Nephron (organoid): Measurements from ENCODE around the gene TEX52.

ENCODE experiments used
- H3K27ac Mint-ChIP-seq, 3 experiments: 2 replicates each; pipeline ENCODE4 v1.8.0; 2020; ENCODE audit warnings: mixed read lengths in 3 of 3, mild to moderate bottlenecking in 2 of 3, moderate library complexity in 1 of 3
- H3K27me3 Mint-ChIP-seq: 2 replicates; pipeline ENCODE4 v1.8.0; 2021; ENCODE audit warnings: low read depth, mild to moderate bottlenecking, moderate library complexity, mixed read lengths
- H3K36me3 Mint-ChIP-seq: 2 replicates; pipeline ENCODE4 v1.8.0; 2020; ENCODE audit warnings: low read depth, mixed read lengths
- H3K4me1 Mint-ChIP-seq: 2 replicates; pipeline ENCODE4 v1.8.0; 2020; ENCODE audit warnings: mixed read lengths
- H3K4me3 Mint-ChIP-seq, 3 experiments: 2 replicates each; pipeline ENCODE4 v1.8.0; 2020; ENCODE audit warnings: mild to moderate bottlenecking in 3 of 3, mixed read lengths in 3 of 3, moderate library complexity in 2 of 3
- H3K9me3 Mint-ChIP-seq: 2 replicates; pipeline ENCODE4 v1.8.0; 2020; ENCODE audit warnings: mixed read lengths
- TF ChIP-seq, protein P1 (sequence below), 3 experiments: fragments of 200-600 bp; sonication (generic); IDR thresholded peaks; one replicate each; pipeline ENCODE4 v1.5.0; 2021; ENCODE audit warnings: antibody characterized with exemption in 3 of 3; ENCODE audit not compliant: unreplicated experiment in 3 of 3

TEX52 gene

DNA sequence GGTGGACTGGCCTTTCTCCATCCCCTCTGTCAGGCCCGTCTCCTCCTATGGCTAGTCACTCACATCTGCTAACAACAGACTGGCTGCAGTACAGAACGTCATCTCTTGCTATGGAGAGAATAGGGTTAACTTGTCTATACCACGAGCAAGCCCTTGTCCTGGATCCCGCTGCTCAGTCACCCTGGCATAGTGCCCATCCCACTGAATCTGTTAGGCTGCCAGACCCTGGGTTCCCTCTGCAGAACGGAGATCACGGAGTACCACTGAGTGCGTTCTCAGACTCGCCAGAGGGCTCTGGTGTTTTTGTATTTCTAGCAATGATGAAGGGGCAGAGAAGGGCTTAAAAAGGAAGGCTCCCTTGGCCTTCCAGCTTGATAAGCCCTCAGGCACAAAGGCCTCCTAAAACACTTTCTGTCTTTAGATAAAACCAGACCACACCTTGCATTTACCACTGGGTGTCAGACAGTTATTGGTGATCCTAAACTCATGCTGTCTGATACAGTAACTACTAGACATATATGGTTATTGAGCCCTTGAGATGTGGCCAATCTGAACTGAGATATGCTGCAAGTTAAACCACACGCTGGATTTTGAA is 15.7 kb downstream of the TEX52 start:
- no peak overlapping the region for H3K4me3 Mint-ChIP-seq
- peaks cover 9% of the 10 kb centered on the region for H3K4me1 Mint-ChIP-seq
- H3K27ac Mint-ChIP-seq: no peak overlapping the region
- TF ChIP-seq, protein P1, sequence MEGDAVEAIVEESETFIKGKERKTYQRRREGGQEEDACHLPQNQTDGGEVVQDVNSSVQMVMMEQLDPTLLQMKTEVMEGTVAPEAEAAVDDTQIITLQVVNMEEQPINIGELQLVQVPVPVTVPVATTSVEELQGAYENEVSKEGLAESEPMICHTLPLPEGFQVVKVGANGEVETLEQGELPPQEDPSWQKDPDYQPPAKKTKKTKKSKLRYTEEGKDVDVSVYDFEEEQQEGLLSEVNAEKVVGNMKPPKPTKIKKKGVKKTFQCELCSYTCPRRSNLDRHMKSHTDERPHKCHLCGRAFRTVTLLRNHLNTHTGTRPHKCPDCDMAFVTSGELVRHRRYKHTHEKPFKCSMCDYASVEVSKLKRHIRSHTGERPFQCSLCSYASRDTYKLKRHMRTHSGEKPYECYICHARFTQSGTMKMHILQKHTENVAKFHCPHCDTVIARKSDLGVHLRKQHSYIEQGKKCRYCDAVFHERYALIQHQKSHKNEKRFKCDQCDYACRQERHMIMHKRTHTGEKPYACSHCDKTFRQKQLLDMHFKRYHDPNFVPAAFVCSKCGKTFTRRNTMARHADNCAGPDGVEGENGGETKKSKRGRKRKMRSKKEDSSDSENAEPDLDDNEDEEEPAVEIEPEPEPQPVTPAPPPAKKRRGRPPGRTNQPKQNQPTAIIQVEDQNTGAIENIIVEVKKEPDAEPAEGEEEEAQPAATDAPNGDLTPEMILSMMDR (IDR thresholded peaks at IDR 0.05; ENCODE audit: unreplicated experiment in 3 of 3): no peak
- H3K36me3 Mint-ChIP-seq: peaks cover 4% of the 10 kb centered on the region
- H3K9me3 Mint-ChIP-seq: no peaks in the 10 kb centered on the region
- no peaks in the 10 kb centered on the region for H3K27me3 Mint-ChIP-seq

DNA sequence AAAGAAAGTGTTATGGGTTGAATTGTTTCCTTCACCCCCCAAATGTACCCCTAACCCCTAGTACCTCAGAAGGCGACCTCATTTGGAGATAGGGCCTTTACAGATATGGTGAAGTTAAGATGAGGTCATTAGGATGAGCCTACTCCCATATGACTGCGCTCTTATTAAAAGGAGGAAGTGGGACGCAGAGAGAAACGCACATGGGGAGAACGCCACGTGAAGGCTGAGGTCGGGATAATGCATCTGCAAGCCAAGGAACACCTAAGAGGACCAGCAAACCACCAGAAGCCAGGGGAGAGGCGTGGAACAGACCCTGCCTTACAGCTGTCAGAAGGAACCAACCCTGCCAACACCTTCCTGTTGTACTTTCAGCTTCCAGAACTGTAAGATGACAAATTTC is 20.3 kb downstream of the TEX52 start:
- Mint-ChIP-seq H3K4me1 (peaks cover 40% of the 10 kb centered on the region), H3K27ac (peak overlapping the region; percentile 32 to 88 (median 74)), H3K27me3 (no peaks in the 10 kb centered on the region), H3K36me3 (peaks cover 17% of the 10 kb centered on the region), H3K4me3 (no peak overlapping the region), H3K9me3 (no peaks in the 10 kb centered on the region)
- TF ChIP-seq, protein P1 (IDR thresholded peaks at IDR 0.05; ENCODE audit: unreplicated experiment in 3 of 3): no peak

DNA sequence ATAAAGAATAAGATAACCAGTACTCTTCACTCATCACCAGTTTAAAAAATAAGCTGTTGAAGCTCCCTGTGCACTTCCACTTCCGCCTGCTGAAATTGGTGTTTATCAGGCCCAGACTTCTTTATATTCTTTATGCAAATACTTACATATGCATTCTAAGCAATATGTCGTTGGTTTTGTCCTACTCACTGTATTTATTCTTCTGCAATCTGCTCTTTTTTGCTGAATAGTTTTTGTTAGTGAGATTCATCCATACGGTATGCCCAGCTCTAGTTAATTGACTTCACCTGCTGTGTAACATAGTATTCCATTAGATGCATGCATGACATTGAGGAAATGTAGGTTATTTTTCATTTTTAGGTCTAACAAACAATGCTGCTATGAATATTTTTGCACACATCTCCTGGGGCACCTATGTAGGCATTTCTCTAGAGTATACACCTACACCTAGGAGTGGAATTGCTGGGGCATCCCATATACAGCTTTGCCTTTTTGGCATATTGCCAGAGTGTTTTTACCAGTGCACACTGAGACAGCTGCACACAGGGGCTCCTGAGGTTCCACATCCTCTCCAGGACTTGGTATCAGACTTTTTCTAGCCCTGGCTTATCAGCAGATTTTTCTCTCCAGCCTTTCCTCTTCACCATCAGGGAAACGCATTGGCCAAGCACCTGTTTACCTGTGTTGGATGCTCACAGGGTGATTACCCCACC is 21.0 kb downstream of the TEX52 start:
- H3K36me3 Mint-ChIP-seq: peaks cover 23% of the 10 kb centered on the region
- H3K27me3 Mint-ChIP-seq: no peaks in the 10 kb centered on the region
- peaks cover 40% of the 10 kb centered on the region for H3K4me1 Mint-ChIP-seq
- H3K9me3 Mint-ChIP-seq: no peaks in the 10 kb centered on the region
- TF ChIP-seq, protein P1 (IDR thresholded peaks at IDR 0.05; ENCODE audit: unreplicated experiment in 3 of 3): no peak
- H3K4me3 Mint-ChIP-seq: peak overlapping the region; percentile 57 to 82 (median 80)
- H3K27ac Mint-ChIP-seq: peak overlapping the region; percentile 88 to 95 (median 95)

DNA sequence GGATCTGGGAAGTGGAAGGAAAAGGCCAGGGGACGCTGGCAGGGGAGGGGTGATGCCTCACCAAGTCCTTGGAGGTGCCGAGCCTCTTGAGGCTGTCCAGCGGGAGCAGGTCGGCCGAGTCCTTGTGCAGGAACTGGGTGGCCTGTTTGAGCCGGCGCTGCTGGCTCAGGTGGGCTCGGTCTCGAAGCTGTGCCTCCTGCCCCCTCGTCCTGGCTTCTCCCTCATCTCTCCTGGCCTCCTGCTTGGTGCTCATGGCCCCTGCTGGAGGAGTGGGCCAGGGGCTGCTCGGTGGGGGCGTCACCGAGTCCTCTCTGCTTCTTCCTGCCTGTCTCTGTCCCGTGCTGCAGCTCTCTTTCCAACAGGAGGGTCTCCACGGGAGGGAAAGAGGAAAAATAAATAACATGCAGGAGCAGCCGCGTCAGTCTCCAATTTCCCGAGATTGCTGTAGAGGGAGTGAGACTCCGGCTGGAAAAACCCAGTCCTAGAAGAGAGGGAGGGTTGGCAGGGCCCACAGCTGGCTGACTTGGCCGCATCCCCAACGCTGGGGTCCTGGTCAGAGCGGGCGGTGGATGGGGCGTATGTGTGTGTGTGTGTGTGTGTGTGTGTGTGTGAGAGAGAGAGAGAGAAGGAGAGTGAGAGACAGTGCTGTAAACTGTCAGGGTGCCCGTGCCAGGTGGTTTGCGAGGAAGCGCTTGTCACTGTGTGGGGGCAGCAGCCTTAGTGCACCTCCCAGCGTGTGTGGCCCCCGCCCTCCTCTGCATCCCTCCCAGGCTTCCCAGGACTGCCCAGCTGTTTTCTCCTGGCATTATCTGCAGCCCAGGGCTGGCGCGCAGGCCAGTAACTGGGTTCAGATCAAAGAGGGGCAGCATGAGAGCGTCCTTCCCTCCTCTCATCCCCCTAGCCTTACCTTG is 22.0 kb downstream of the TEX52 start, which contains the start of gene NRIP2:
Gene NRIP2, minus strand, starts transcription at position 455 of the 911 bp plus-strand sequence. Its CDS starts 52 bp downstream, at position 403.
- Mint-ChIP-seq H3K36me3 (peaks cover 31% of the 10 kb centered on the region), H3K9me3 (no peaks in the 10 kb centered on the region), H3K27me3 (no peaks in the 10 kb centered on the region), H3K4me3 (peak within 1 kb of the TSS; percentile 80 to 82 (median 80)), H3K4me1 (peaks cover 40% of the 10 kb centered on the region), H3K27ac (peak within 1 kb of the TSS; percentile 88 to 95 (median 95))
- TF ChIP-seq, protein P1 (IDR thresholded peaks at IDR 0.05; ENCODE audit: unreplicated experiment in 3 of 3): peak in 1 of 3 experiments; percentile 24

DNA sequence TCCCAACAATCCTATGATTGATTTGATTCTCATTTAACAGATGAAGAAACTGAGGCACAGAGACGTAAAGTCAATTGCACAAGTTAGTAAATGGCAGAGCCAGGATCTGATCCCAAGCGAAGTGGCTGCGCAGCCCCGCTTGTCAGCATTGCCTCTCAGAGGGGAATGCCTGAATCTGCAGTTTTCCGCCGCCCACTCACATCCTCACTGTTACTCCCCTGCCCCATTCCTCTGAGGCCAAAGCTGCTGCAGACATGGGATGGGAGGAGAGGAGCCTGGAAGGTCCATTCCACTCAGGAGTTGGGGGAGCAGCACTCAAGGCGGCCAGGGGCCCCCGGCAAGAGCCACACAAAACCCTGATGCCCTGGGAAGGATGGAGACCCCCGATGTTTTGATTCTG is 23.0 kb downstream of the TEX52 start:
- peak overlapping the region; percentile 76 to 80 (median 80) for H3K4me3 Mint-ChIP-seq
- H3K27ac Mint-ChIP-seq: peak overlapping the region; percentile 85 to 95 (median 88)
- peaks cover 36% of the 10 kb centered on the region for H3K36me3 Mint-ChIP-seq
- H3K27me3 Mint-ChIP-seq: no peaks in the 10 kb centered on the region
- TF ChIP-seq, protein P1 (IDR thresholded peaks at IDR 0.05; ENCODE audit: unreplicated experiment in 3 of 3): no peak
- peaks cover 40% of the 10 kb centered on the region for H3K4me1 Mint-ChIP-seq
- no peaks in the 10 kb centered on the region for H3K9me3 Mint-ChIP-seq
